Natural killer cell treated with Interleukin-12 subunit alpha and Interleukin-12 subunit beta and Interleukin-15 and Interleukin-18, amount 100 ng/mL, for 72 hours (primary cell): ENCODE results near the gene ARID5B. TPM values are rescaled to one million over a fixed set of nuclear protein-coding genes. Genes with fewer than 3 reads are reported as not detected.
A peak's percentile ranks its signal among the peaks of the same experiment; 100 is the strongest.
"Not testable (repeated sequence)": the region's sequence is repeated elsewhere in the genome, so short reads cannot be mapped to it uniquely, and the experiment has no call there.

Experiments used
- ATAC-seq, 2 donors: fragments of 150-1000 bp; cut with Tn5 transposase in 1 of 2; sonication (Bioruptor Pico), chemical (Tn5 transposase) in 1 of 2; 2 replicates each; pipeline ENCODE4 v1.10.0; 2021
- DNase-seq: peaks from one replicate; pipeline ENCODE4 v3.0.0; 2022; ENCODE audit warnings: low spot score
- H3K27ac Mint-ChIP-seq, 2 donors: 1 replicate in 1 of 2; 2 replicates in 1 of 2; pipeline ENCODE4 v1.8.0; 2022; ENCODE audit warnings: mixed read lengths in 2 of 2, mild to moderate bottlenecking in 1 of 2, moderate library complexity in 1 of 2
- H3K27me3 Mint-ChIP-seq, 2 donors: 1 replicate in 1 of 2; 2 replicates in 1 of 2; pipeline ENCODE4 v1.8.0; 2022; ENCODE audit warnings: mixed read lengths in 2 of 2
- H3K36me3 Mint-ChIP-seq: one replicate; pipeline ENCODE4 v1.8.0; 2022; ENCODE audit warnings: mixed read lengths
- H3K4me1 Mint-ChIP-seq, 2 donors: 1 replicate in 1 of 2; 2 replicates in 1 of 2; pipeline ENCODE4 v1.8.0; 2022; ENCODE audit warnings: low read depth in 2 of 2, mixed read lengths in 2 of 2, mild to moderate bottlenecking in 1 of 2
- H3K4me3 Mint-ChIP-seq: one replicate; pipeline ENCODE4 v1.8.0; 2022; ENCODE audit warnings: mixed read lengths
- H3K9me3 Mint-ChIP-seq: 2 replicates; pipeline ENCODE4 v1.8.0; 2022; ENCODE audit warnings: mixed read lengths
- total RNA-seq, 2 donors: library from RNA; stranded (reverse); gene quantifications; one replicate each; pipeline ENCODE4 v1.2.3, GENCODE V29; 2022

The ARID5B gene
- 10 to 100 TPM; 46.1 to 51.7 TPM for total RNA-seq

DNA sequence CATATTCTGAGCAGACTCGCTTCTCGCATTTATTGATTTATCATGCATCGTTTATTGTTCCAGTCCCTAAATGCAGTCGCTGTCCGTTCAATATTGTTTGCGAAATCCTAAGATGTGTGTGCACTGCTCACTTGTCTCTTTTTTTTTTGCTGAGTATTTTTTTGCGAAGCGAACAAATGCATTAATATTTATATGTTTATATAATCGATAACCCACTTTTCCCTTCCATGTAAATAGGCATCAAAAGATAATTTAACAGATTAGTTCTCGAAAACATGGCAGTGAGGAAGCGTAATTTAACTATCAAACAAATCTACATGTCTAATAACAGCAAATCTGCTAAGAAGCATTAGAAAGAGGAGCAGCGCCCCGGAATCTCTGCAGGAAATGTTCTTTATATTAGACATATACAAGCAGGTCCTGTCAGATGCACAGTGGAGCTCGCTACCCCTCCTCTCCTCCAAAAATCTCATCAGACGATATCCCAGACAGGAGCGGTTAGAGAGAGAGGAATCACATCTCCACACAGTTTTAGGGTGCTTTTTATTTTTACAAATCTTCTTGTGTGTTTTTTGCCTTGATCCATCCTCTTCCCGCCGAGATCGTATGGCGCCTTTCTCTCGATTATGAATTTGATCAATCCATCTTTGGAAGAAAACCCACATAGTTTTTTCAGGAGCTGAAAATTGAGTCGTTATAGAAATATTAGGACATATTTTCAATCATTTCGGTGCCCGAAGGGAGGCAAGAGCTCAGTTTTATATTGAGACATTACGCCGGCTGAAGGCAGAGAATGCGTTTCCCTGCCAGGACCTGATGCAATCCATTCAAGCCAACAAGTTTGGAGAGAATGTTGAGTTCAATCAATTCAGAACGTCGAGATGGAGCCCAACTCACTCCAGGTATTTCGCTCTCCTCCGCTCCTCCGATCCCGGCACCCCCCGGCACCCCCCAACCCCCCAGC, at the start of gene ARID5B:
Gene ARID5B, plus strand, starts transcription at position 871 of the 964 bp plus-strand sequence. Its CDS starts 11 bp downstream, at position 882.
- peaks cover 51 to 64% of the 10 kb centered on the region in 2 donors for H3K4me1 Mint-ChIP-seq
- H3K4me3 Mint-ChIP-seq, result peak within 1 kb of the TSS; percentile 95
- H3K27ac Mint-ChIP-seq, result peak within 1 kb of the TSS; percentile 90 to 93
- ATAC-seq, result no peak
- no peaks in the 10 kb centered on the region for H3K27me3 Mint-ChIP-seq
- H3K36me3 Mint-ChIP-seq, result peaks cover 8% of the 10 kb centered on the region
- no peak for DNase-seq
- H3K9me3 Mint-ChIP-seq, result no peaks in the 10 kb centered on the region

GRCh38 chr10:61852261-61852660, 49.2 kb upstream of the ARID5B start:
- Mint-ChIP-seq H3K4me1 (peaks cover under 1 to 2% of the 10 kb centered on the region in 2 donors), H3K36me3 (no peaks in the 10 kb centered on the region), H3K27me3 (no peaks in the 10 kb centered on the region), H3K9me3 (peaks cover 3% of the 10 kb centered on the region), H3K27ac (no peak overlapping the region), H3K4me3 (no peak overlapping the region)
- ATAC-seq, result no peak
- DNase-seq, result no peak

GRCh38 chr10:61855771-61856170, 45.7 kb upstream of the ARID5B start:
- no peak for ATAC-seq
- no peak overlapping the region for H3K4me3 Mint-ChIP-seq
- H3K36me3 Mint-ChIP-seq, result no peaks in the 10 kb centered on the region
- peaks cover 3% of the 10 kb centered on the region for H3K9me3 Mint-ChIP-seq
- H3K4me1 Mint-ChIP-seq, result peaks cover 0 to 4% of the 10 kb centered on the region in 2 donors
- no peaks in the 10 kb centered on the region for H3K27me3 Mint-ChIP-seq
- H3K27ac Mint-ChIP-seq, result no peak overlapping the region
- DNase-seq, result no peak

DNA sequence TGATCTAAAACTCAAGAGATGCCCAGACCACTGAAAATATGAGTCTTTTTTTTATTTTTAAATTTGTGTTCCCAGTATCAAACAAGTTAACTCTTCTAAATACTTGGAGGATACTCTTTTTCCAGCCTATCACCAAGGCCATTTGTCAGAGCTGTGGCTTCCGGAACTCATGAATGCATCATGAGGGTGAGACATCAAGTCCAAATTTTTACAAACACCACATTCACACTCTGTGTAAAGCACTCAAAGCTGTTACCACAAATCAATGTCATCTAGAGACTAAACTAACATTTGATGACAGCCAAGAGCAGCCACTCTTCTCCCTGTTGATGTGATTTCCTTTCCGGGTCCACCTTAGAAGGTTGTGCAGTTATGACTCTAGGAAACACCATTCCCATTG, 43.8 kb upstream of the ARID5B start:
- Mint-ChIP-seq H3K27ac (no peak overlapping the region), H3K4me3 (no peak overlapping the region), H3K4me1 (peaks cover 0 to 4% of the 10 kb centered on the region in 2 donors), H3K36me3 (no peaks in the 10 kb centered on the region), H3K9me3 (no peaks in the 10 kb centered on the region), H3K27me3 (no peaks in the 10 kb centered on the region)
- no peak for DNase-seq
- ATAC-seq, result no peak

DNA sequence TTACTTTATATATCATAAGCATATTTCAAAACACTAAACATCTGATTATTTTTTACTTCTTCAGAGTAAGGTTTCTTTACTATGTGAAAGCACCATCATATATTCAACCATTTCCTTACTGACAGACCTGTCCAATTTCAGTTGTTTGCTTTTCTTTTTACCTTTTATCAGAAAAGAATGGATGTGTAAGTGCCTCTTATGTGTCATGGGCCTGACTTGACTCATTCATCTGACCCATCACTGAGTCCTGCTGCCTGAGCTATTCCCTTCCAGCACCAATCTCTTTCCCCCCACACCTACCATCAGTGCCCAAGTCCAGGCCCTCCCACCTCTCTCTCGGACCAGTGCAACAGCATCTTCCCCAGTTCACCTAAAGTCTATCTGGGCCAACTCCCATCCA, 41.7 kb upstream of the ARID5B start:
- Mint-ChIP-seq H3K27me3 (no peaks in the 10 kb centered on the region), H3K4me3 (no peak overlapping the region), H3K4me1 (peaks cover 0 to 4% of the 10 kb centered on the region in 2 donors), H3K27ac (no peak overlapping the region), H3K9me3 (no peaks in the 10 kb centered on the region), H3K36me3 (no peaks in the 10 kb centered on the region)
- ATAC-seq, result no peak
- DNase-seq, result no peak

DNA sequence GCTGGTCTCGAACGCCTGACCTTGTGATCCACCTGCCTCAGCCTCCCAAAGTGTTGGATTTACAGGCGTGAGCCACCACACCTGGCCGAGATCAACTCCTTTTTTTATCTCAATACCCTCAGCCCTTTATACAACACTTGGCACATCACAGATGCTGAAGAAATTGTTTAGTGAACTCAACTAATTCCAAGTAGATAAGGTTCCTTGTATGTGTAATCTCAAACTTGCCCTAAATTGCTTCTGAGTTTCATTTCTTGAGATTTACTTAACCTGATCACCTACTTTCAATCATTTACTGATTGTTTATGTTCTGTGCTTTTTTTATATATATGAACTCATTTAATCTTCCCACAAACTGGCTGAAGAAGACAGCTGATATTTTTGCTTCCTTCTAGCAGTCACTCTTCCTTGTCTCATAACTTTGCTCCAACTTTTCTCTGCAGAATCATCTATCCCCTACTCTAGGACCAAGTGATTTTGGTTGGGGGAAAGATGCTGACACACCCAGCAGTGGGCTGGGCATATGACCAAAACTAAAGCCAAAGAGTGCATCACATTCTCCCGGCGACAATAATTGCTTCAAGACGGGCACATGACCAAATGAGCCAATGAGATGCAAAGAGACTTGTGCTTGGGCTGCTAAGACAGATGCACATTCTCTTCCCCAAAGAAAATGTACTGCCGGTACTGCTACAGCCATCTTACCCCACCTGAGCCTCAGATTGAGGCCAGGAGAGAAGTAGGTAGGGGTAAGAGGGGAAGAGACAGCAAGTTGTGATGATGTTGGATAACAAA, 40.3 kb upstream of the ARID5B start:
- Mint-ChIP-seq H3K27ac (no peak overlapping the region), H3K4me3 (no peak overlapping the region), H3K9me3 (no peaks in the 10 kb centered on the region), H3K4me1 (peaks cover 0 to 4% of the 10 kb centered on the region in 2 donors), H3K27me3 (no peaks in the 10 kb centered on the region), H3K36me3 (no peaks in the 10 kb centered on the region)
- DNase-seq, result no peak
- ATAC-seq, result no peak

GRCh38 chr10:61863981-61864380, 37.5 kb upstream of the ARID5B start:
- Mint-ChIP-seq H3K27me3 (no peaks in the 10 kb centered on the region), H3K27ac (no peak overlapping the region), H3K4me1 (peaks cover 0 to 6% of the 10 kb centered on the region in 2 donors), H3K9me3 (no peaks in the 10 kb centered on the region), H3K36me3 (no peaks in the 10 kb centered on the region), H3K4me3 (no peak overlapping the region)
- DNase-seq (no peak), ATAC-seq (no peak)

DNA sequence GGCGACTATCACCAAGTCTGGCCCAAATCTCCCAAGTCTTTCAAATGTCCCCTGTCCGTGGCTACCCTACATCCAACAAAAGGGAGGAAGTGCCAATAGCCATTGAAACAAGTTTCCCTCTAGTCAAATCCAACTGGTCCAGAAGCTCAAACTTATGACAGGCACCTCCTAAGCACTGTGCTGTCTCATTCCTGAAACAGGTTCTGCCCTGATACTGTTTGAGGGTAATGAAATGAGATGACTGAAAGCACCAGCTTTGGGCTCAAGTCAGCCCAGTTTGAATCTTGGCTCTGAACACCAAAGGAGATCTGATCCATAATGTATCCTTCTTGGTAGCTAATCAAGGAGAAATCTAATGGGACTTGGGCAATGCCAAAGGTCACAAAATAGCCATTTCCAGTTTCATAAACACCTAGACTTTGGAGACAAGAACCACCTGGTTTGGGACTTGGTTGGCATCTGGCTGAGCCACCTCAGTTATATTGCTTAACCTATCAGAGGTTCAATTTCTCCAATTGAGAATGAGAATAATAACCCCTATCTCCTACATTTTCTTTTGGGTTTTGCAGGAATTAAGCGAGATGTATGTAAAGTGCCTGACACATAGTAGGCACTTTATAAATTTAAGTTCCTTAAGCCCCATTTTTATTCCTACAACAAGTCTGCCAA, 34.7 kb upstream of the ARID5B start:
- no peak overlapping the region for H3K27ac Mint-ChIP-seq
- ATAC-seq (no peak), DNase-seq (no peak)
- peaks cover 0 to 6% of the 10 kb centered on the region in 2 donors for H3K4me1 Mint-ChIP-seq
- peak overlapping the region; percentile 25 for H3K4me3 Mint-ChIP-seq
- H3K27me3 Mint-ChIP-seq, result peaks cover 0 to 3% of the 10 kb centered on the region in 2 donors
- H3K36me3 Mint-ChIP-seq, result no peaks in the 10 kb centered on the region
- no peaks in the 10 kb centered on the region for H3K9me3 Mint-ChIP-seq

DNA sequence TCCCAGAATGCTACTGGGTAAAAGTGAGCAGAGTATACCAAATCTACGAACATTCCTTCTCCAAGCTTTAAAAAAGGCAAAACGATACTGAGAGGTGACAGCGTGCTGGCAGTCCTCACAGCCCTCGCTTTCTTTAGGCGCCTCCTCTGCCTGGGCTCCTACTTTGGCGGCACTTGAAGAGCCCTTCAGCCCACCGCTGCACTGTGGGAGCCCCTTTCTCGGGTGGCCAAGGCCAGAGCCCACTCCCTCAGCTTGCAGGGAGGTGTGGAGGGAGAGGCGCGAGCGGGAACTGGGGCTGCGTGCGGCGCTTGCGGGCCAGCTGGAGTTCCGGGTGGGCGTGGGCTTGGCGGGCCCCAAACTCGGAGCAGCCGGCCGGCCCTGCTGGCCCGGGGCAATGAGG, 34.1 kb upstream of the ARID5B start:
- not testable (repeated sequence) for DNase-seq, H3K4me1 Mint-ChIP-seq, H3K36me3 Mint-ChIP-seq, ATAC-seq, H3K27me3 Mint-ChIP-seq, H3K9me3 Mint-ChIP-seq, H3K27ac Mint-ChIP-seq
- peak overlapping the region; percentile 25 for H3K4me3 Mint-ChIP-seq

DNA sequence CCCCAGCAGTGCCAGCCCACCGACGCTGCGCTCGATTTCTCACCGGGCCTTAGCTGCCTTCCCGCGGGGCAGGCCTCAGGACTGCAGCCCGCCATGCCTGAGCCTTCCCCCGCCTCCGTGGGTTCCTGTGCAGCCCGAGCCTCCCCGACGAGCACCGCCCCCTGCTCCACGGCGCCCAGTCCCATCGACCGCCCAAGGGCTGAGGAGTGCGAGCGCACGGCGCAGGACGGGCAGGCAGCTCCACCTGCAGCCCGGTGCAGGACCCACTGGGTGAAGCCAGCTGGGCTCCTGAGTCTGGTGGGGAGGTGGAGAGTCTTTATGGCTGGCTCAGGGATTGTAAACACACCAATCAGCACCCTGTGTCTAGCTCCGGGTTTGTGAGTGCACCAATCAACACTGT, 33.7 kb upstream of the ARID5B start:
- H3K27me3 Mint-ChIP-seq, H3K36me3 Mint-ChIP-seq, H3K27ac Mint-ChIP-seq, H3K4me1 Mint-ChIP-seq, H3K4me3 Mint-ChIP-seq, ATAC-seq, H3K9me3 Mint-ChIP-seq: not testable (repeated sequence)
- DNase-seq, result peak; percentile 65

DNA sequence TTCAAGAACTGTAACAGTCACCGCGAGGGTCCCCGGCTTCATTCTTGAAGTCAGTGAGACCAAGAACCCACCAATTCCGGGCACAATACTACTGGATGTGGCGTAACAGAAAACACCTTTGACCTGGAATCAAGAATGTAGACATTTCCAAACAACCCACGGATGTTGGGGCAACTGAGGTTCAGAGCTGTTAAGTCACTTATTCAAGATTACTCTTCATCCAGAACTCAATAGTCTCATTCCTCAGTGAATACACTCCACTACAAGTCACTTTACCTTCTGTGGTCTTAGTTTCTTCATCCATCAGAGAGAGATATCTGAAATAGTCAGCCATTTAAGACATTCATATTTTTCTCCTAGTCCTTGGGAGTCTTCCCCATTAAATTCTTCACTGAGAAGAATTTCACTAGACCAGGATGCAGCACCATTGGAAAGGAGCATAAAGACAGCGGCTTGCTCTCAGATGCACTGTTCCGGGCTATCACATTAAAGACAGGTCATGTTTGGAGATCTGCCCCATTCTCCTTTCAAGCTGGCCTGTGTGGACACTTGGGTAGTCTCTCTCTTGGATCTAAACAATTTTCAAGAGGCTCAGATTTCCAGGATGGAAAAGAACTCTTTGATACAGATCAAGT, 32.3 kb upstream of the ARID5B start:
- H3K9me3 Mint-ChIP-seq, result no peaks in the 10 kb centered on the region
- H3K27me3 Mint-ChIP-seq, result peaks cover 0 to 9% of the 10 kb centered on the region in 2 donors
- H3K4me1 Mint-ChIP-seq, result peaks cover 0 to 6% of the 10 kb centered on the region in 2 donors
- H3K4me3 Mint-ChIP-seq, result no peak overlapping the region
- no peak for ATAC-seq
- no peaks in the 10 kb centered on the region for H3K36me3 Mint-ChIP-seq
- no peak for DNase-seq
- H3K27ac Mint-ChIP-seq, result no peak overlapping the region

DNA sequence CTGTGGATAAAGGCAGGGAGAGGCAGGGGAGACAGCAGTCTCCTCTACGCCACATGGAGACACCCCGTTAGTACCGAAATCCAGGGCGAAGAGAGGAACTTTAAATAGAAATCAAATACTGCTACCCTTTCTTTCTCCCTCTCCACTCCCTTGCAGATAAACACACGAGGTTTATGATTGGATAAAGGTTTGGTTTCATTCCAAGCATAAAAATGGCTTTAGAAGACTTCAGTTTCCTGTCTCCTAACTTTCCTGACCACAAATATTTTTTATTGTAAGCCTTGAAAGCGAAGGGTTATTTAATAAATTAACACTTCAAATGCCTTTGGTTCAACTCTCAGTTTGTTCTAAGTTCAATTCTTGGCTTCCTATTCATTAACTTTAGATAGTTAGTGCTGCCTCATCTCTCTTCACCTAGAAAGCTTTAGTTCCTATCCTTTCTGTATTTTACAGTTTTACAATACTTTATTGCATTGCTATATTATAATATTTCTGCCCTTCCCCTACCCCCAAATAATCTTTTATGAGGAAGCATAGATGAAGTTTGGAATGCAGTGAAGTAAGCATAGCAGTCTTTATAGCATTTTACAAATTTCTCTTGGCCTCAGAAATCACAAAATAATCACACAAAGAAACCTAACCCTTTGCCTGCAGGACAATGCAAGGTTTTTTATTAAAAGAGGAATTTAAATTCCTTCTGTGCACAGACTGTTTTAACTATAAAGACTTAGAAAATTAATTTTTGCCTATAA, 31.5 kb upstream of the ARID5B start:
- no peak for ATAC-seq
- no peak overlapping the region for H3K4me3 Mint-ChIP-seq
- H3K4me1 Mint-ChIP-seq, result peaks cover 0 to 6% of the 10 kb centered on the region in 2 donors
- no peaks in the 10 kb centered on the region for H3K9me3 Mint-ChIP-seq
- DNase-seq, result no peak
- no peaks in the 10 kb centered on the region for H3K36me3 Mint-ChIP-seq
- H3K27ac Mint-ChIP-seq, result peak overlapping the region in 1 of 2 donors; percentile 25
- H3K27me3 Mint-ChIP-seq, result peaks cover 6 to 9% of the 10 kb centered on the region in 2 donors

GRCh38 chr10:61870526-61870895, 31.0 kb upstream of the ARID5B start:
- peaks cover 11% of the 10 kb centered on the region in 2 donors for H3K27me3 Mint-ChIP-seq
- ATAC-seq (no peak), DNase-seq (no peak)
- H3K36me3 Mint-ChIP-seq, result no peaks in the 10 kb centered on the region
- H3K4me3 Mint-ChIP-seq, result no peak overlapping the region
- peaks cover 0 to 6% of the 10 kb centered on the region in 2 donors for H3K4me1 Mint-ChIP-seq
- H3K27ac Mint-ChIP-seq, result peak overlapping the region in 1 of 2 donors; percentile 25
- H3K9me3 Mint-ChIP-seq, result no peaks in the 10 kb centered on the region
